ENCODE results near the gene GAST. TPM values are rescaled to one million over a fixed set of nuclear protein-coding genes. Genes with fewer than 3 reads are reported as not detected.

Gene GAST
- total RNA-seq, 4 donors from 2014 or later, result not detected

DNA sequence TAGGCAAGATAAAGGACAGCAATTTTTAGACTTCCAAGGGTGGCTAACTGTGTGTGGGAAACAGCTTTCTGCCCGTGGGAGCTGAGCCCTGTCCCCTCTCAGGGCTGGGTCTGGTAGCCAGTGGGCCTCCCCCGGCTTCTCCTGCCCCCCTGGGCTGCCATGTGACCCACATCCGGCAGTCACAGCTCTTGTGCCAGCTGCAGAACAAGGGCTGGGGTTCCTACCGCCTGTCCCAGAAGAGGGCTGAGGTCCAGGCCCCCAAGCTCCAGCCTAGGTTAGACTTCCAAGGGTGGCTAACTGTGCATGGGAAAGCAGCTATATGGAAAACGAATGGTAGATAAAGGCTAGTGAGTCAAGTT lies 6.1 kb downstream of the GAST start:
- no peaks in the 10 kb centered on the region for H3K9me3 ChIP-seq
- TF ChIP-seq, protein P1, sequence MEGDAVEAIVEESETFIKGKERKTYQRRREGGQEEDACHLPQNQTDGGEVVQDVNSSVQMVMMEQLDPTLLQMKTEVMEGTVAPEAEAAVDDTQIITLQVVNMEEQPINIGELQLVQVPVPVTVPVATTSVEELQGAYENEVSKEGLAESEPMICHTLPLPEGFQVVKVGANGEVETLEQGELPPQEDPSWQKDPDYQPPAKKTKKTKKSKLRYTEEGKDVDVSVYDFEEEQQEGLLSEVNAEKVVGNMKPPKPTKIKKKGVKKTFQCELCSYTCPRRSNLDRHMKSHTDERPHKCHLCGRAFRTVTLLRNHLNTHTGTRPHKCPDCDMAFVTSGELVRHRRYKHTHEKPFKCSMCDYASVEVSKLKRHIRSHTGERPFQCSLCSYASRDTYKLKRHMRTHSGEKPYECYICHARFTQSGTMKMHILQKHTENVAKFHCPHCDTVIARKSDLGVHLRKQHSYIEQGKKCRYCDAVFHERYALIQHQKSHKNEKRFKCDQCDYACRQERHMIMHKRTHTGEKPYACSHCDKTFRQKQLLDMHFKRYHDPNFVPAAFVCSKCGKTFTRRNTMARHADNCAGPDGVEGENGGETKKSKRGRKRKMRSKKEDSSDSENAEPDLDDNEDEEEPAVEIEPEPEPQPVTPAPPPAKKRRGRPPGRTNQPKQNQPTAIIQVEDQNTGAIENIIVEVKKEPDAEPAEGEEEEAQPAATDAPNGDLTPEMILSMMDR (IDR thresholded peaks at IDR 0.05 in 4 of 5, conservative IDR thresholded peaks at IDR 0.05 in 1 of 5), result no peak
- no peak for TF ChIP-seq POLR2A (IDR thresholded peaks at IDR 0.05)
- H3K4me3 ChIP-seq, result no peak overlapping the region
- H3K4me1 ChIP-seq, result no peaks in the 10 kb centered on the region
- DNase-seq (no peak), ATAC-seq (no peak)
- H3K36me3 ChIP-seq, result no peaks in the 10 kb centered on the region
- no peak overlapping the region for H3K27ac ChIP-seq
- H3K27me3 ChIP-seq, result no peaks in the 10 kb centered on the region
- intact Hi-C loops (cut with DNase I; ENCODE audit: low total_unique reads) (no loop called here), in situ Hi-C loops (cut with MboI; ENCODE audit: low sequenced_read_pairs in 4 of 4) (no loop called here)

DNA sequence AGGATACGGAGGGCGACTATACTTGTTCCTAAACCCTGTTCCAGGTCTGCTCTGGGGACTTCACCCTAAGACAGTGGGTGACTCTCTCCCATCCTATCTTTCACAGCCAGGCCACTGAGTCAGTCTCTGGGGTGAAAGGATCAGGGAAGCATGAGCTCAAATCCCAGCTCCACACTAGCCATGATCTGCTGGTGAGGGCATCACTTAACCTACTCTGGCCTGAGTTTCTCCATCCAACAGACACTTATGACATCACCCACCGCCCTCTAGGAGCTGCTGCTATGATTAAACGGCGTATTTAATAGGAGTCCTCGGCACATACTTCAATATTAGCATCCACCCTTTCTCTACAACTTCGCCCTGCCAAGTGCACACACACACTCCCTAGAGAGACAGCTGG lies 10.1 kb downstream of the GAST start:
- Histone ChIP-seq H3K36me3 (no peaks in the 10 kb centered on the region), H3K9me3 (no peaks in the 10 kb centered on the region), H3K27me3 (no peaks in the 10 kb centered on the region), H3K4me3 (no peak overlapping the region), H3K27ac (no peak overlapping the region), H3K4me1 (no peaks in the 10 kb centered on the region)
- intact Hi-C loops (cut with DNase I; ENCODE audit: low total_unique reads) (no loop called here), in situ Hi-C loops (cut with MboI; ENCODE audit: low sequenced_read_pairs in 4 of 4) (no loop called here)
- no peak for TF ChIP-seq POLR2A (IDR thresholded peaks at IDR 0.05)
- TF ChIP-seq, protein P1 (IDR thresholded peaks at IDR 0.05 in 4 of 5, conservative IDR thresholded peaks at IDR 0.05 in 1 of 5), result no peak
- DNase-seq (no peak), ATAC-seq (no peak)

DNA sequence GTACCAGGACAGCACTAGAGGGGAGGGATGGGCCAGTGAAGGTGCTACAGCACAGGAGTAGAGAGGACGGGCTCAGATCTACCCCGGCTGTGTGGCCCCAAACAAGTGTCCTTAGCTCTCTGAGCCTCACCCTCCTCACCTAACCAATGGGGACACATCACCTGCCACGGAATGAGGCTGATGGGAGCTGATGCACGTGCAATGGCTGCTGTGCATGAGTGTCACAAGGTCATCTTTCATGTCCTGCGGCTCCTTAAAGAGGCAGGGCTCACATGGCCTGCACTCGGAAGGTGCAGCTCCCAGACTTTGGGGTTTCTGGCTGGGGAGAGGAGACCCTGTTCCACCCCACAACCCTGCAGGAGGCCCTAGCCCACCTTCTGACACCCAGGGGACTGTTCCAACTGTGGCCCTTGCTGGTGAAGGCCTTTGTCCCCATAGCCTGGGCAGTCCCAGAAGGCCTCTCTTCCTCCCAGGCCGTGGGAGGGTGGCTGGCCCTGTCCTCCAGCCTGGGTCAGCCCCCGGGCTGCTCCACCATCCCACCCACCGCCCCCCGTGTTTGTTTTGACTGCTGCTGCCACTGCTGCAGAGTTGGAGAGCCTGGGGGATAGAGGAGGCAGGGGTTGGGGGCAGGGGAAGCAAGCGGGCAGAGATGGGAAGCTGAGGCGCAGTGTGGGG lies 11.8 kb downstream of the GAST start:
- Histone ChIP-seq H3K4me3 (no peak overlapping the region), H3K27me3 (no peaks in the 10 kb centered on the region), H3K4me1 (no peaks in the 10 kb centered on the region), H3K27ac (no peak overlapping the region), H3K36me3 (no peaks in the 10 kb centered on the region), H3K9me3 (no peaks in the 10 kb centered on the region)
- ATAC-seq, result no peak
- no peak for DNase-seq
- intact Hi-C loops (cut with DNase I; ENCODE audit: low total_unique reads), result no loop called here
- in situ Hi-C loops (cut with MboI; ENCODE audit: low sequenced_read_pairs in 4 of 4), result no loop called here
- TF ChIP-seq, protein P1 (IDR thresholded peaks at IDR 0.05 in 4 of 5, conservative IDR thresholded peaks at IDR 0.05 in 1 of 5), result no peak
- TF ChIP-seq POLR2A (IDR thresholded peaks at IDR 0.05), result no peak

DNA sequence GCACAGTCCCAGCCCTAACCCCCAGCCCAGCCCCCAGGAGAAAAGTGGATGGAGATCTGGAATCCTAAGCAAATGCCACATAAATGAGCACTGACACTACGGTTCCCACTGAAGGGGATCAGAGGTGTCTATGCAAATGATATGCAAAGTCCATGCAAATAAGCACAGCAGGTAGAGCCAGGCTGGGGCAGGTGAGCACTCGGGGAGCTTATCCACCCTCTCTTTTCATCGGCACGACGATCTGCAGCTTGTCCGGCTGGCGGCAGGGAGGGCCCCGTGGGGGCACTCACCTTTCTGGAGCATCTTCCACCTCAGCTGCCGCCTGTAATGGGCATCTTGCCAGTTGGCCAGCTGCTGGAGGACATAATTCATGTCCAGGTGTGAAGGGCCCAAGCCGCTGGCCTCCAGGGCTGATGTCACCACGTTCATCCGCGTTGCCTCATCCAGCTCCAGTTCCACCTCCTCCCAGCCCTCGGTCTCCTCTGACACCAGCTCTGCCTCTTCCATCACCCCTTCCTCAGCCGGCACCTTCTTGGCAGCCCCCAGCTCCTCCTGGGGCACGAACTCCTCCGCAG lies 12.4 kb downstream of the GAST start:
- DNase-seq, result no peak
- H3K27ac ChIP-seq, result no peak overlapping the region
- in situ Hi-C loops (cut with MboI; ENCODE audit: low sequenced_read_pairs in 4 of 4) (no loop called here), intact Hi-C loops (cut with DNase I; ENCODE audit: low total_unique reads) (no loop called here)
- no peak overlapping the region for H3K4me3 ChIP-seq
- TF ChIP-seq, protein P1 (IDR thresholded peaks at IDR 0.05 in 4 of 5, conservative IDR thresholded peaks at IDR 0.05 in 1 of 5), result no peak
- no peak for TF ChIP-seq POLR2A (IDR thresholded peaks at IDR 0.05)
- H3K4me1 ChIP-seq, result no peaks in the 10 kb centered on the region
- H3K27me3 ChIP-seq, result no peaks in the 10 kb centered on the region
- H3K36me3 ChIP-seq, result no peaks in the 10 kb centered on the region
- ATAC-seq, result no peak
- H3K9me3 ChIP-seq, result no peaks in the 10 kb centered on the region

DNA sequence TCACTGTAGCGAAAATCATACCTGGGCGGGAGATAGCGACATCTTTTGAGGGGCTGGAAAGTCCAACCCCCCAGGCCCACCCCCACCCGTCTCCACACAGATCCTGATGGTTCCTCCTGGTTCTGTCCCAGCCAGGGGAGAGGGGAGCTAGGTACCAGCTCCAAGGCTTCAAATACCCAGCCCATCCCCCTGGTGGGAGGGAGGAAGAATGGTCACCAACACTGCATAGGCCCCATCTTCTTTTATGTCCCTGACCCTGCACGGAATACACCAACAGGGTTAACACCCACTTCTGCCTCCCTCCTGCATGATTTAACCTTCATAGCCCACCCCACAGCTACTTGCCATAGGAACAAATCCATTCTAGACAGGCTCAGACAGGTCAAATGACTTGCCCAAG lies 13.0 kb downstream of the GAST start:
- no peaks in the 10 kb centered on the region for H3K27me3 ChIP-seq
- intact Hi-C loops (cut with DNase I; ENCODE audit: low total_unique reads) (no loop called here), in situ Hi-C loops (cut with MboI; ENCODE audit: low sequenced_read_pairs in 4 of 4) (no loop called here)
- H3K9me3 ChIP-seq, result no peaks in the 10 kb centered on the region
- no peak overlapping the region for H3K4me3 ChIP-seq
- no peaks in the 10 kb centered on the region for H3K36me3 ChIP-seq
- TF ChIP-seq, protein P1 (IDR thresholded peaks at IDR 0.05 in 4 of 5, conservative IDR thresholded peaks at IDR 0.05 in 1 of 5), result no peak
- no peak for TF ChIP-seq POLR2A (IDR thresholded peaks at IDR 0.05)
- ATAC-seq (no peak), DNase-seq (no peak)
- H3K4me1 ChIP-seq, result no peaks in the 10 kb centered on the region
- no peak overlapping the region for H3K27ac ChIP-seq

Data from gastrocnemius medialis (tissue), 4 donors.